Panc1 (cell line): Measurements from ENCODE around the gene ICOSLG. TPM values are rescaled to one million over a fixed set of nuclear protein-coding genes. Genes with fewer than 3 reads are reported as not detected.
A peak's percentile ranks its signal among the peaks of the same experiment; 100 is the strongest.

Experiments
- ATAC-seq: fragments of 200-7000 bp; cut with Tn5 transposase; 2 replicates; pipeline ENCODE4 v1.9.1; 2020; ENCODE audit warnings: mild to moderate bottlenecking, moderate library complexity
- BruUV-seq: library from RNA; stranded (reverse); fragments of 400-500 nt; replicated peaks from 2 replicates; lab custom pipeline; 2021; lab: Mats Ljungman, UMichigan
- CTCF ChIA-PET: fragments of 300-600 bp; sonication (Branson Sonifier 250); formaldehyde crosslinking; loops from one replicate; lab custom pipeline; 2022; ENCODE audit warnings: antibody characterized with exemption; lab: Charles Lee
- POLR2A ChIA-PET: fragments of 300-600 bp; sonication (Branson Sonifier 250); formaldehyde crosslinking; loops from one replicate; lab custom pipeline; 2022; ENCODE audit warnings: antibody characterized with exemption; lab: Charles Lee
- DNase-seq: peaks from one replicate; pipeline ENCODE4 v3.0.0-alpha.2; 2010; ENCODE audit warnings: low read depth, low spot score
- H3K27ac ChIP-seq: 2 replicates; pipeline ENCODE4 v1.5.1; 2011; ENCODE audit warnings: mild to moderate bottlenecking, low read length, inconsistent platforms
- H3K27me3 ChIP-seq: fragments of 200-500 bp; sonication (Bioruptor generic); 2 replicates; pipeline ENCODE4 v1.6.0; 2014; ENCODE audit warnings: low read length, inconsistent platforms; ENCODE audit not compliant: control insufficient read depth, insufficient read depth
- H3K36me3 ChIP-seq: fragments of 200-500 bp; sonication (Bioruptor generic); 2 replicates; pipeline ENCODE4 v1.5.1; 2014; ENCODE audit warnings: inconsistent platforms, mild to moderate bottlenecking, low read length, moderate library complexity; ENCODE audit not compliant: control insufficient read depth, insufficient read depth
- H3K4me1 ChIP-seq: 2 replicates; pipeline ENCODE4 v1.5.1; 2011; ENCODE audit warnings: inconsistent platforms, mild to moderate bottlenecking, low read length, moderate library complexity; ENCODE audit not compliant: control insufficient read depth, insufficient read depth
- H3K4me3 ChIP-seq, 2 experiments: 2 replicates each; pipeline ENCODE4 v1.5.1; 2011 to 2012; ENCODE audit warnings: low read depth in 2 of 2, low read length in 2 of 2, mild to moderate bottlenecking in 2 of 2, inconsistent platforms in 1 of 2, moderate library complexity in 1 of 2
- H3K9me3 ChIP-seq: fragments of 200-500 bp; sonication (Bioruptor generic); 2 replicates; pipeline ENCODE4 v1.5.1; 2014; ENCODE audit warnings: low read depth, mild to moderate bottlenecking, inconsistent platforms, low read length, moderate library complexity; ENCODE audit not compliant: control insufficient read depth, insufficient read depth
- POLR2AphosphoS5 ChIP-seq: IDR thresholded peaks from 2 replicates; pipeline ENCODE4 v1.6.1; 2012; ENCODE audit warnings: mild to moderate bottlenecking, low read depth, low read length, moderate library complexity
- REST ChIP-seq, 2 experiments: IDR thresholded peaks; 2 replicates each; pipeline ENCODE4 v1.6.1; 2011 to 2012; ENCODE audit warnings: low read depth in 2 of 2, control low read depth in 1 of 2, low read length in 1 of 2, mild to moderate bottlenecking in 1 of 2, moderate library complexity in 1 of 2; ENCODE audit not compliant: insufficient read depth in 1 of 2
- SIN3A ChIP-seq: IDR thresholded peaks from 2 replicates; pipeline ENCODE4 v1.6.1; 2012; ENCODE audit warnings: low read depth, mild to moderate bottlenecking, low read length, moderate library complexity, borderline replicate concordance; ENCODE audit not compliant: insufficient read depth
- TCF7L2 ChIP-seq: IDR thresholded peaks from 2 replicates; pipeline ENCODE4 v1.6.1; 2011; ENCODE audit warnings: mild to moderate bottlenecking, low read depth, low read length, inconsistent platforms
- in situ Hi-C: cut with HindIII; loops from 2 replicates; pipeline ENCODE4 v1.10.0; 2016; ENCODE audit warnings: low sequenced_read_pairs, low pct_unique_long_range_greater_than_20kb
- intact Hi-C: fragments of 100-400 bp; cut with micrococcal nuclease; formaldehyde crosslinking; loops from one replicate; pipeline ENCODE4 v1.10.0; 2022; ENCODE audit not compliant: unreplicated experiment
- total RNA-seq: library from RNA; stranded (reverse); gene quantifications from one replicate; pipeline ENCODE4 v1.2.1, GENCODE V29; 2021; ENCODE audit not compliant: unreplicated experiment
- TF ChIP-seq, protein P1 (sequence below): fragments of 450-650 bp; IDR thresholded peaks from 2 replicates; pipeline ENCODE4 v1.5.1; 2017; ENCODE audit warnings: mild to moderate bottlenecking

Gene ICOSLG
- total RNA-seq, 1 experiment from 2014 or later: 5.5 TPM

- Histone ChIP-seq H3K27me3 (no peaks in the 10 kb centered on the region), H3K27ac (no peak overlapping the region), H3K4me3 (no peak overlapping the region), H3K36me3 (no peaks in the 10 kb centered on the region), H3K9me3 (no peaks in the 10 kb centered on the region), H3K4me1 (no peaks in the 10 kb centered on the region)
- intact Hi-C loops (no loop called here), in situ Hi-C loops (no loop called here)
- ChIA-PET POLR2A (no interaction called here), CTCF (no interaction called here)
- ATAC-seq (no peak), DNase-seq (no peak)
- no TSS peak for BruUV-seq
- TF ChIP-seq, protein P1, sequence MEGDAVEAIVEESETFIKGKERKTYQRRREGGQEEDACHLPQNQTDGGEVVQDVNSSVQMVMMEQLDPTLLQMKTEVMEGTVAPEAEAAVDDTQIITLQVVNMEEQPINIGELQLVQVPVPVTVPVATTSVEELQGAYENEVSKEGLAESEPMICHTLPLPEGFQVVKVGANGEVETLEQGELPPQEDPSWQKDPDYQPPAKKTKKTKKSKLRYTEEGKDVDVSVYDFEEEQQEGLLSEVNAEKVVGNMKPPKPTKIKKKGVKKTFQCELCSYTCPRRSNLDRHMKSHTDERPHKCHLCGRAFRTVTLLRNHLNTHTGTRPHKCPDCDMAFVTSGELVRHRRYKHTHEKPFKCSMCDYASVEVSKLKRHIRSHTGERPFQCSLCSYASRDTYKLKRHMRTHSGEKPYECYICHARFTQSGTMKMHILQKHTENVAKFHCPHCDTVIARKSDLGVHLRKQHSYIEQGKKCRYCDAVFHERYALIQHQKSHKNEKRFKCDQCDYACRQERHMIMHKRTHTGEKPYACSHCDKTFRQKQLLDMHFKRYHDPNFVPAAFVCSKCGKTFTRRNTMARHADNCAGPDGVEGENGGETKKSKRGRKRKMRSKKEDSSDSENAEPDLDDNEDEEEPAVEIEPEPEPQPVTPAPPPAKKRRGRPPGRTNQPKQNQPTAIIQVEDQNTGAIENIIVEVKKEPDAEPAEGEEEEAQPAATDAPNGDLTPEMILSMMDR: no peak
- TF ChIP-seq REST (IDR thresholded peaks at IDR 0.05; ENCODE audit: insufficient read depth in 1 of 2, low read depth in 2 of 2, low read length in 1 of 2) (no peak), TCF7L2 (no peak), POLR2AphosphoS5 (no peak), SIN3A (no peak)
These were observed 21.8 kb upstream of the ICOSLG start for GRCh38 chr21:44262338-44263056.

- Histone ChIP-seq H3K27me3 (no peaks in the 10 kb centered on the region), H3K4me3 (no peak within 1 kb of the TSS), H3K36me3 (no peaks in the 10 kb centered on the region), H3K4me1 (no peaks in the 10 kb centered on the region), H3K9me3 (no peaks in the 10 kb centered on the region), H3K27ac (no peak within 1 kb of the TSS)
- BruUV-seq: no TSS peak
- ChIA-PET POLR2A (no interaction called here), CTCF (no interaction called here)
- in situ Hi-C loops: no loop called here
- no peak for DNase-seq
- TF ChIP-seq REST (IDR thresholded peaks at IDR 0.05; ENCODE audit: insufficient read depth in 1 of 2, low read depth in 2 of 2, low read length in 1 of 2): no peak
- TF ChIP-seq TCF7L2: no peak
- TF ChIP-seq SIN3A: no peak
- TF ChIP-seq, protein P1: no peak
- TF ChIP-seq POLR2AphosphoS5: no peak
- intact Hi-C loops: no loop called here
- 0 out of 2 replicates have a peak, but pooled peaks have one; percentile 44 for ATAC-seq
These were observed 21.0 kb upstream of the ICOSLG start, which contains the start of gene DNMT3L for GRCh38 chr21:44261675-44262295. Gene DNMT3L (minus strand): TSS chr21:44261897. CDS start chr21:44261259, 638 bp downstream.
